Measurements from ENCODE around the gene NDUFS4.
"Not testable (repeated sequence)": the region's sequence is repeated elsewhere in the genome, so short reads cannot be mapped to it uniquely, and the experiment has no call there.

NDUFS4 gene

GRCh38 chr5:53660573-53660972 is 100.1 kb downstream of the NDUFS4 start:
- DNase-seq (ENCODE audit: low read depth in 2 of 2, low spot score in 1 of 2), result not testable (repeated sequence)

- DNase-seq (ENCODE audit: low read depth in 2 of 2, low spot score in 1 of 2), result not testable (repeated sequence)
These were observed 104.9 kb downstream of the NDUFS4 start for GRCh38 chr5:53665313-53665712.

- DNase-seq (ENCODE audit: low read depth in 2 of 2, low spot score in 1 of 2), result no peak
These were observed 107.2 kb downstream of the NDUFS4 start for GRCh38 chr5:53667621-53668020.

DNA sequence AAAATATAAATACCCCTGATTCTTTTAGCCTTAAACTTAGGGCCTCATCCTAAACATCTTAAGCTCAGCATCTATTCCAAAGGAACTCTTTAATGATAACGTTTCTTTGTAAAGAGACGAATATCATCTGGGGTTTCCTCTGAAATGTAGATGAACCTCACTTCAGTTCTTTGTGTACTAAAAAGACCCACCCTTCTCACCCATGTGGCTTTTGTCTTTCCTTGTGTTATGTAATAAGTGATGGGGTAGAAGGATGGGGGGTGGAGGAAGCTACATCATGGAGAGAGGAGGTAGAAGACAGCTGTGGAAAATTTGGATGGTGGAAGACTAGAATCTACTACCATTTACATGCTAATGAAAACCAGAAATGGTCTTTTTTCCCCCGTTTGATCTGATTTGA is 111.0 kb downstream of the NDUFS4 start:
- DNase-seq (ENCODE audit: low read depth in 2 of 2, low spot score in 1 of 2), result no peak

DNA sequence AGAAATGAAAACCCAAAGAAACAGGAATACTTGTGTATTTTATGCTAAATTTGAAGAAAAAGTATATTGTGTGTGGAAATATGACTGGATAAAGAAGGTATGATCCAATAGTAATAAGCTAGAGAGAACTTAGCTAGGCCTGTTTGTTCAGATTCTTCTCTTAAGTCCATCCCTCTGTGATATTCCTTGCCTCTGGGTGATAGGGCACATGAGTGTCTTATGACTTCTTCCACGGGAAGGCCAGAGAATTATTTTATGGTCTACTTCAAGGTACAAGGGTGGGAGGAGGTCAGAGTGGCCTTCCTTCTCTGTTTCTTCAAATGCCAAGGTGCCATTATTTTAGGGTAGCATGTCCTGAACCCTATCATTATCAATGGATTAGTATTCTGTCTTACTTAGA is 113.7 kb downstream of the NDUFS4 start:
- DNase-seq (ENCODE audit: low read depth in 2 of 2, low spot score in 1 of 2), result no peak

DNA sequence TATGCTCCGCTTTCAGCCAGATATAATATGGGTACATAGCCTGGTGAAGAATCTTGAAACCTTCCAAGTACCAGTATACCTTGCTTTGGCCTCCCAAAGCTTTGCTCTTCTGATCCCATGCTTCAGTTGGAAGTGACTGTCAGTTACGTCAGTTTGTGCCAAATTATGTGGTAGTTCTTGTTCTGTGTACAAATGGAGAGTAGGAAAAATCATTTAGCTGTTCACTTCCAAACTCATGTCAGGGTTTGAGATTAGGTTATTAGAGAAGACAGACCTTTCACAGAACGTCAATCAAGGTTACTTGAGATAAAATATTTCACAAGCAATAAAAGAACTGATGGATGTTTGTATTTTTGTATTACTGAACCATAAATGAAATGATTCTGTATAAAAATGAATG is 117.2 kb downstream of the NDUFS4 start:
- DNase-seq (ENCODE audit: low read depth in 2 of 2, low spot score in 1 of 2), result no peak

DNA sequence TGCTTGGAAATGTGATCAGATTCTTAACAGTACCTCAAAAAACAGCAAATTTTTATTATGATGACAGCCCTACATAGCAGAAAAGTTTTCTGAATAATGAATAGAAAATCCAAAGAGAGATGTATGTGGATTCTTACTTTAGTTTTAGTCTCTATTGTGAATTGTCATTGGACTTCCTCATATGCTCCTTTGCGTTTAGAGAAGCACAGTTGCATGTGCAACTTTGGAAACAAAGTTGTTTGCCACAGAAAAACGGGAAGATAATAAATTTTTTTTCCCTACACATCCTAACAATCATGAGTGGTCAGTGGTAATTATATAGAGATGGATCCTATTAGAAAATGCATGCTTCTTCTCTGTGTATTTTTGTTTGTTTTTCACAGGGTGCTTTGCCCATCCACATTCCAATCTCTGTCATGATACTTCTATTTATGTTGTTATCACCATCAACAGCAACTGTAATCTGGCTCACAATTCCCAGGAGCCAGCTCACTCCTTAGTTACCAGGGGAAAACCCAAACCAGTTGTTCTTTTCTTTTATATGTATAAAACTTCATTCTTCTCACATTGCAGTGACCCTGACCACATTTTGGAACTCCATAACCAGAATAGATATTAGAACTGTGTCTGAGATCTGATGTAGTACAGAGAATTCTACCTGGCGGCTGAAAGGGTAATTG is 118.7 kb downstream of the NDUFS4 start:
- no peak for DNase-seq (ENCODE audit: low read depth in 2 of 2, low spot score in 1 of 2)

- no peak for DNase-seq (ENCODE audit: low read depth in 2 of 2, low spot score in 1 of 2)
These were observed 120.6 kb downstream of the NDUFS4 start for GRCh38 chr5:53681079-53681478.

GRCh38 chr5:53691014-53691413 is 130.6 kb downstream of the NDUFS4 start:
- DNase-seq (ENCODE audit: low read depth in 2 of 2, low spot score in 1 of 2), result no peak

- no peak for DNase-seq (ENCODE audit: low read depth in 2 of 2, low spot score in 1 of 2)
These were observed 134.1 kb downstream of the NDUFS4 start for GRCh38 chr5:53694520-53695022.

- not testable (repeated sequence) for DNase-seq (ENCODE audit: low read depth in 2 of 2, low spot score in 1 of 2)
These were observed 150.0 kb downstream of the NDUFS4 start for GRCh38 chr5:53710405-53710804.

- no peak for DNase-seq (ENCODE audit: low read depth in 2 of 2, low spot score in 1 of 2)
These were observed 151.9 kb downstream of the NDUFS4 start for GRCh38 chr5:53712327-53712726.

DNA sequence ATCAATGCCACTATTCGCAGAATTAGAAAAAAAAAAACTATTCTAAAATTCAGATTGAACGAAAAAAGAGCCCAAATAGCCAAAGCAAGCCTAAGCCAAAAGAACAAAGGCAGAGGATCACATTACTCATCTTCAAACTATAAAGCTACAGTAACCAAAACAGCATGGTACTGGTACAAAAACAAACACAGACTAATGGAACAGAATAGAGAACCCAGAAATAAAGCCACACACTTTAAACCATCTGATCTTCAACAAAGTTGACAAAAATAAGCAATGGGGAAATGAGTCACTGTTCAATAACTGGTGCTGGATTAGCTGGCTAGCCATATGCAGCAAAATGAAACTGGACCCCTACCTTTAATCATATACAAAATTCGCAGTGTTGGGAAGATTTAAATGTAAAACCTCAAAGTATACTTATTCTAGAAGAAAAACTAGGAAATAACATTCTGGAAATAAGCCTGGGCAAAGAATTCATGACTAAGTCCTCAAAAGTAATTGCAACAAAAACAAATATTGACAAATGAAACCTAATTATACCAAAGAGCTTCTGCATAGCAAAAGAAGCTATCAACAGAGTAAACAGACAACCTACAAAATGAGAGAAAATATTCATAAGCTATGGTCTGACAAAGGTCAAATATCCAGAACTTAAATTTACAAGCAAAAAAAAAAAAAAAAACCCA is 153.7 kb downstream of the NDUFS4 start:
- DNase-seq (ENCODE audit: low read depth in 2 of 2, low spot score in 1 of 2), result no peak

DNA sequence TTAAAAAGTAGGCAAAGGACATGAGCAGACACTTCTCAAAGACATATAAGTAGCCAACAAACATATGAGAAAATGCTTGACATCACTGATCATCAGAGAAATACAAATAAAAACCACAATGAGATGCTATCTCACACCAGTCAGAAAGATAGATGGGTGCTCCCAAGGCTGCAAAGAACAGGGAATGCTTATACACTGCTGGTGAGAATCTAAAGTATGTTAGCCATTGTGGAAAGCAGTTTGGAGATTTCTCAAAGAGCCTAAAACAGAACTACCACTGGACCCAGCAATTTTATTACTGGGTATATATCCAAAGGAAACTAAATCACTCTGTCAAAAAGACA is 154.2 kb downstream of the NDUFS4 start:
- DNase-seq (ENCODE audit: low read depth in 2 of 2, low spot score in 1 of 2), result no peak

- no peak for DNase-seq (ENCODE audit: low read depth in 2 of 2, low spot score in 1 of 2)
These were observed 165.7 kb downstream of the NDUFS4 start for GRCh38 chr5:53726121-53726520.

DNA sequence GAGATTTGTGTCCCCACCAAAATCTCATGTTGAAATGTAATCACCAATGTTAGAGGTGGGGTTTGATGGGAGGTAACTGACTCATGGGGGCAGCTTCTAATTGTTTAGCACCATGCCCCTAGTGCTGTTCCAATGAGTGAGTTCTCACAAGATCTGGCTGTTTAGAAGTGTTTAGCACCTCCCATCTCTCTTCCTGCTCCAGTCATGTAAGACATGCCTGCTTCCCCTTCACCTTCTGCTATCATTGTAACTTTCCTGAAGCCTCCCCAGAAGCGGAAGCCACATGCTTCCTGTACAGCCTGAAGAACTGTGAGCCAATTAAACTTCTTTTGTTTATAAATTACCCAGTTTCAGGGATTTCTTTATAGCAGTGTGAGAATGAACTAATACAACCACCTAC is 170.5 kb downstream of the NDUFS4 start:
- DNase-seq (ENCODE audit: low read depth in 2 of 2, low spot score in 1 of 2), result no peak
